ENCODE results near the gene ADAD2. TPM values are rescaled to one million over a fixed set of nuclear protein-coding genes. Genes with fewer than 3 reads are reported as not detected.

Gene ADAD2
- total and polyA plus RNA-seq, 2 donors (not counting 3 experiments of a cell fraction or from before 2014, with no cell fraction given): 0.04 TPM; not detected in 1

DNA sequence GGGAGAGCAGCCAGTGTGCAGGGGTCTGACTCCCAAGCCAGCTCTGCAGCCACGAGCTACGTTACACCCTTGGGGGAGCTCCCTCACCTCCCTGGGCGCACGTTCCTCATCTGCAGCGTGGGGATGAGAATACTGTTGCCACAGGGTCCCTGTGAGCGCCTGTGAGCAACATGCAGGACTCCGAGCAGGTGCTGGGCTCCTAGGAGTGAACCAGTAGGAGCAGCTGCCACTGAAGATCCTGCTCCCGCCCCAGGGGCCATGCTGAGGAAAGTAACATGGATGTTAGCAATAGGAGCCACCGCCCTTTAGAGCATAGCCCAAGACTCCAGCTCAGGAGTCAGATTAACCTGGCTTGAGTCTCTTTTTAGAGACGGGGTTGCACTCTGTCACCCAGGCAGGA lies 29.9 kb upstream of the ADAD2 start:
- dilution Hi-C loops (cut with MboI; ENCODE audit: extremely low pct_ligation_motif_present, low sequenced_read_pairs): no loop called here
- CTCF ChIA-PET: interaction anchor here (1.4 to 1.7 kb wide), 3 partner anchors 10 to 26 kb away, joined by 4 to 6 read pairs (median 5); partner anchors contain the start of gene TAF1C
- no peak overlapping the region for H3K9ac ChIP-seq (replicated peaks; ENCODE audit: extremely low read depth, insufficient read depth, low read length)
- no peak overlapping the region for H3K27ac ChIP-seq (ENCODE audit: insufficient read depth, low read depth, low read length)
- no peaks in the 10 kb centered on the region for H3K9me3 ChIP-seq (replicated peaks; ENCODE audit: control insufficient read depth, insufficient read depth, low read length)
- H3K79me2 ChIP-seq (ENCODE audit: control insufficient read depth, insufficient read depth, low read length): no peaks in the 10 kb centered on the region
- H3K4me2 ChIP-seq (ENCODE audit: insufficient read depth, low read length): no peak overlapping the region
- no peaks in the 10 kb centered on the region for H4K20me1 ChIP-seq (replicated peaks; ENCODE audit: control insufficient read depth, extremely low read depth, insufficient read depth, low read length)
- TF ChIP-seq, protein P1, sequence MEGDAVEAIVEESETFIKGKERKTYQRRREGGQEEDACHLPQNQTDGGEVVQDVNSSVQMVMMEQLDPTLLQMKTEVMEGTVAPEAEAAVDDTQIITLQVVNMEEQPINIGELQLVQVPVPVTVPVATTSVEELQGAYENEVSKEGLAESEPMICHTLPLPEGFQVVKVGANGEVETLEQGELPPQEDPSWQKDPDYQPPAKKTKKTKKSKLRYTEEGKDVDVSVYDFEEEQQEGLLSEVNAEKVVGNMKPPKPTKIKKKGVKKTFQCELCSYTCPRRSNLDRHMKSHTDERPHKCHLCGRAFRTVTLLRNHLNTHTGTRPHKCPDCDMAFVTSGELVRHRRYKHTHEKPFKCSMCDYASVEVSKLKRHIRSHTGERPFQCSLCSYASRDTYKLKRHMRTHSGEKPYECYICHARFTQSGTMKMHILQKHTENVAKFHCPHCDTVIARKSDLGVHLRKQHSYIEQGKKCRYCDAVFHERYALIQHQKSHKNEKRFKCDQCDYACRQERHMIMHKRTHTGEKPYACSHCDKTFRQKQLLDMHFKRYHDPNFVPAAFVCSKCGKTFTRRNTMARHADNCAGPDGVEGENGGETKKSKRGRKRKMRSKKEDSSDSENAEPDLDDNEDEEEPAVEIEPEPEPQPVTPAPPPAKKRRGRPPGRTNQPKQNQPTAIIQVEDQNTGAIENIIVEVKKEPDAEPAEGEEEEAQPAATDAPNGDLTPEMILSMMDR (IDR thresholded peaks at IDR 0.05; ENCODE audit: extremely low read depth in 1 of 2, insufficient read depth in 1 of 2, low read depth in 1 of 2, low read length in 2 of 2): no peak
- no peak for TF ChIP-seq POLR2A (IDR thresholded peaks at IDR 0.05; ENCODE audit: low read depth, low read length)
- no peak for TF ChIP-seq MYC (IDR thresholded peaks at IDR 0.05; ENCODE audit: low read depth, low read length)
- TF ChIP-seq, protein P2, sequence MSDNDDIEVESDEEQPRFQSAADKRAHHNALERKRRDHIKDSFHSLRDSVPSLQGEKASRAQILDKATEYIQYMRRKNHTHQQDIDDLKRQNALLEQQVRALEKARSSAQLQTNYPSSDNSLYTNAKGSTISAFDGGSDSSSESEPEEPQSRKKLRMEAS (IDR thresholded peaks at IDR 0.05; ENCODE audit: insufficient read depth, insufficient read length): no peak
- TF ChIP-seq EZH2 (IDR thresholded peaks at IDR 0.05; ENCODE audit: borderline replicate concordance, low read depth, low read length, severe bottlenecking): no peak
- no peak for TF ChIP-seq FOS (IDR thresholded peaks at IDR 0.05; ENCODE audit: borderline replicate concordance, insufficient read depth, low read length)
- no peaks in the 10 kb centered on the region for H3K9me1 ChIP-seq (replicated peaks; ENCODE audit: control insufficient read depth, extremely low read depth, insufficient read depth, low read length)
- H2AFZ ChIP-seq (ENCODE audit: low read depth, low read length): no peak overlapping the region
- no peaks in the 10 kb centered on the region for H3K36me3 ChIP-seq (ENCODE audit: control insufficient read depth in 2 of 2, extremely low read depth in 1 of 2, insufficient read depth in 2 of 2, low read length in 2 of 2)
- peaks cover 33 to 38% of the 10 kb centered on the region in 2 experiments for H3K27me3 ChIP-seq (ENCODE audit: control insufficient read depth in 2 of 2, insufficient read depth in 2 of 2, low read length in 2 of 2)
- intact Hi-C loops (cut with micrococcal nuclease): no loop called here
- no peak for FAIRE-seq
- no peak for DNase-seq (ENCODE audit: low read depth, low spot score)
- no peaks in the 10 kb centered on the region for H3K4me1 ChIP-seq (ENCODE audit: control insufficient read depth, extremely low read depth, insufficient read depth, low read length)
- no peak overlapping the region for H3K4me3 ChIP-seq (replicated peaks in 1 of 3; ENCODE audit: insufficient read depth in 1 of 3, low read depth in 1 of 3, low read length in 3 of 3)
- no TSS peak for BruUV-seq (replicated peaks)
- POLR2A ChIA-PET: no interaction called here
